GM23338 (cell line): ENCODE measurements around the gene PDE10A.

Experiments
- EZH2 ChIP-seq: fragments of 200-600 bp; sonication (generic); IDR thresholded peaks from one replicate; pipeline ENCODE4 v1.8.0; 2017; ENCODE audit warnings: antibody characterized with exemption, mild to moderate bottlenecking, low read depth; ENCODE audit not compliant: unreplicated experiment
- EZH2phosphoT487 ChIP-seq: fragments of 200-600 bp; sonication (generic); IDR thresholded peaks from one replicate; pipeline ENCODE4 v1.8.1; 2018; ENCODE audit warnings: antibody characterized with exemption; ENCODE audit not compliant: unreplicated experiment
- JUNB ChIP-seq: IDR thresholded peaks from one replicate; pipeline ENCODE4 v1.6.1; 2016; ENCODE audit warnings: antibody characterized with exemption; ENCODE audit not compliant: unreplicated experiment
- POLR2AphosphoS5 ChIP-seq: IDR thresholded peaks from 2 replicates; pipeline ENCODE4 v1.6.1; 2016; ENCODE audit warnings: antibody characterized with exemption, low read depth
- ZNF331 ChIP-seq: fragments of 250-450 bp; sonication (Bioruptor Pico); IDR thresholded peaks from 2 replicates; pipeline ENCODE4 v1.5.0; 2020; ENCODE audit warnings: low read depth, mild to moderate bottlenecking, moderate library complexity
- TF ChIP-seq, protein P1 (sequence below), 2 experiments: fragments of 200-600 bp in 1 of 2; sonication (generic) in 1 of 2; conservative IDR thresholded peaks; 2 replicates each; pipeline versions ENCODE4 v1.5.1 to v1.6.1; 2016 to 2017; ENCODE audit warnings: antibody characterized with exemption in 2 of 2, low read depth in 2 of 2, mild to moderate bottlenecking in 2 of 2, moderate library complexity in 1 of 2
- TF ChIP-seq, protein P2 (sequence below): IDR thresholded peaks from one replicate; pipeline ENCODE4 v1.6.1; 2018; ENCODE audit warnings: antibody characterized with exemption; ENCODE audit not compliant: unreplicated experiment
- TF ChIP-seq, protein P3 (sequence below): IDR thresholded peaks from 2 replicates; pipeline ENCODE4 v1.6.1; 2016; ENCODE audit warnings: antibody characterized with exemption
- TF ChIP-seq, protein P4 (sequence below): fragments of 250-450 bp; sonication (Bioruptor Pico); IDR thresholded peaks from 2 replicates; pipeline ENCODE4 v1.5.0; 2020; ENCODE audit warnings: mild to moderate bottlenecking, moderate library complexity

DNA sequence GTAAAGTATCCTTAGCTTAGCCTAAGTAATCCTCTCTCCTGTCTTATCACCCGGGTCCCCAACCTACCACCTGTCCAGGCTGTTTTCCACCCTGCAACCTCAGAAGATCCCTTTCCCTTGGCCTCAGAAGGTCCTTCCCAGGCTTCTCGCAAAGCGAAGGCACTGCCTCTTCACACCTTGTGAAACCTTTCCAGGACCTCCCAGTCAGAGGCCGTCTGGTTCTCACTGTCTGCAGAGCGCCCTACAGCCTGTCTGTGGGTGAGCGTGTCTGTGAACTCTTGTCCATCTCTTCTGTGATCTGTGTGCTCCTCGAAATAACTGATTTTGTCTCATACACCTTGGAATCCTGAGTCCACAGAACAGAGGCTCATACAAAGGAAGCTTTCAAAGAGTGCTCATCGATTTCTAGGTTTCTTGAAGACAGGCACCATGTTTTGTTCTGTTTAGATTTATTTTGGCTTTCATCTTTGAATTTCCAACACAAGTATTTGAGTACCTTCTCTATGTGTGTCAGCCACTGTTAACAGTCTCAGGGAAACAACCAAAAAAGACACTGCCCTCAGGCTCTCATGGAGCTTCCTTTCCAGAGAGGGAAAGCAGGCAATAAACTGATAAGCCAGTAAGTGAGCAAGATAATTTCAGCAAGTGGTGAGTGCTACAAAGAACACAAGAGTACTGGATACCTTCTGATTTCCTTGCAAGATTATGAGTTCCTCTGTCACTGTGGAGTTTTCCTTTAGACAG is 6.3 kb downstream of the PDE10A start:
- no peak for TF ChIP-seq EZH2
- TF ChIP-seq POLR2AphosphoS5, result no peak
- TF ChIP-seq, protein P1, sequence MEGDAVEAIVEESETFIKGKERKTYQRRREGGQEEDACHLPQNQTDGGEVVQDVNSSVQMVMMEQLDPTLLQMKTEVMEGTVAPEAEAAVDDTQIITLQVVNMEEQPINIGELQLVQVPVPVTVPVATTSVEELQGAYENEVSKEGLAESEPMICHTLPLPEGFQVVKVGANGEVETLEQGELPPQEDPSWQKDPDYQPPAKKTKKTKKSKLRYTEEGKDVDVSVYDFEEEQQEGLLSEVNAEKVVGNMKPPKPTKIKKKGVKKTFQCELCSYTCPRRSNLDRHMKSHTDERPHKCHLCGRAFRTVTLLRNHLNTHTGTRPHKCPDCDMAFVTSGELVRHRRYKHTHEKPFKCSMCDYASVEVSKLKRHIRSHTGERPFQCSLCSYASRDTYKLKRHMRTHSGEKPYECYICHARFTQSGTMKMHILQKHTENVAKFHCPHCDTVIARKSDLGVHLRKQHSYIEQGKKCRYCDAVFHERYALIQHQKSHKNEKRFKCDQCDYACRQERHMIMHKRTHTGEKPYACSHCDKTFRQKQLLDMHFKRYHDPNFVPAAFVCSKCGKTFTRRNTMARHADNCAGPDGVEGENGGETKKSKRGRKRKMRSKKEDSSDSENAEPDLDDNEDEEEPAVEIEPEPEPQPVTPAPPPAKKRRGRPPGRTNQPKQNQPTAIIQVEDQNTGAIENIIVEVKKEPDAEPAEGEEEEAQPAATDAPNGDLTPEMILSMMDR (conservative IDR thresholded peaks at IDR 0.05; ENCODE audit: low read depth in 2 of 2), result no peak
- no peak for TF ChIP-seq EZH2phosphoT487
- TF ChIP-seq, protein P2, sequence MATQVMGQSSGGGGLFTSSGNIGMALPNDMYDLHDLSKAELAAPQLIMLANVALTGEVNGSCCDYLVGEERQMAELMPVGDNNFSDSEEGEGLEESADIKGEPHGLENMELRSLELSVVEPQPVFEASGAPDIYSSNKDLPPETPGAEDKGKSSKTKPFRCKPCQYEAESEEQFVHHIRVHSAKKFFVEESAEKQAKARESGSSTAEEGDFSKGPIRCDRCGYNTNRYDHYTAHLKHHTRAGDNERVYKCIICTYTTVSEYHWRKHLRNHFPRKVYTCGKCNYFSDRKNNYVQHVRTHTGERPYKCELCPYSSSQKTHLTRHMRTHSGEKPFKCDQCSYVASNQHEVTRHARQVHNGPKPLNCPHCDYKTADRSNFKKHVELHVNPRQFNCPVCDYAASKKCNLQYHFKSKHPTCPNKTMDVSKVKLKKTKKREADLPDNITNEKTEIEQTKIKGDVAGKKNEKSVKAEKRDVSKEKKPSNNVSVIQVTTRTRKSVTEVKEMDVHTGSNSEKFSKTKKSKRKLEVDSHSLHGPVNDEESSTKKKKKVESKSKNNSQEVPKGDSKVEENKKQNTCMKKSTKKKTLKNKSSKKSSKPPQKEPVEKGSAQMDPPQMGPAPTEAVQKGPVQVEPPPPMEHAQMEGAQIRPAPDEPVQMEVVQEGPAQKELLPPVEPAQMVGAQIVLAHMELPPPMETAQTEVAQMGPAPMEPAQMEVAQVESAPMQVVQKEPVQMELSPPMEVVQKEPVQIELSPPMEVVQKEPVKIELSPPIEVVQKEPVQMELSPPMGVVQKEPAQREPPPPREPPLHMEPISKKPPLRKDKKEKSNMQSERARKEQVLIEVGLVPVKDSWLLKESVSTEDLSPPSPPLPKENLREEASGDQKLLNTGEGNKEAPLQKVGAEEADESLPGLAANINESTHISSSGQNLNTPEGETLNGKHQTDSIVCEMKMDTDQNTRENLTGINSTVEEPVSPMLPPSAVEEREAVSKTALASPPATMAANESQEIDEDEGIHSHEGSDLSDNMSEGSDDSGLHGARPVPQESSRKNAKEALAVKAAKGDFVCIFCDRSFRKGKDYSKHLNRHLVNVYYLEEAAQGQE, result no peak
- TF ChIP-seq, protein P3, sequence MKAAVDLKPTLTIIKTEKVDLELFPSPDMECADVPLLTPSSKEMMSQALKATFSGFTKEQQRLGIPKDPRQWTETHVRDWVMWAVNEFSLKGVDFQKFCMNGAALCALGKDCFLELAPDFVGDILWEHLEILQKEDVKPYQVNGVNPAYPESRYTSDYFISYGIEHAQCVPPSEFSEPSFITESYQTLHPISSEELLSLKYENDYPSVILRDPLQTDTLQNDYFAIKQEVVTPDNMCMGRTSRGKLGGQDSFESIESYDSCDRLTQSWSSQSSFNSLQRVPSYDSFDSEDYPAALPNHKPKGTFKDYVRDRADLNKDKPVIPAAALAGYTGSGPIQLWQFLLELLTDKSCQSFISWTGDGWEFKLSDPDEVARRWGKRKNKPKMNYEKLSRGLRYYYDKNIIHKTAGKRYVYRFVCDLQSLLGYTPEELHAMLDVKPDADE, result no peak
- no peak for TF ChIP-seq ZNF331 (CRISPR knock-in tag)
- no peak for TF ChIP-seq JUNB
- TF ChIP-seq, protein P4, sequence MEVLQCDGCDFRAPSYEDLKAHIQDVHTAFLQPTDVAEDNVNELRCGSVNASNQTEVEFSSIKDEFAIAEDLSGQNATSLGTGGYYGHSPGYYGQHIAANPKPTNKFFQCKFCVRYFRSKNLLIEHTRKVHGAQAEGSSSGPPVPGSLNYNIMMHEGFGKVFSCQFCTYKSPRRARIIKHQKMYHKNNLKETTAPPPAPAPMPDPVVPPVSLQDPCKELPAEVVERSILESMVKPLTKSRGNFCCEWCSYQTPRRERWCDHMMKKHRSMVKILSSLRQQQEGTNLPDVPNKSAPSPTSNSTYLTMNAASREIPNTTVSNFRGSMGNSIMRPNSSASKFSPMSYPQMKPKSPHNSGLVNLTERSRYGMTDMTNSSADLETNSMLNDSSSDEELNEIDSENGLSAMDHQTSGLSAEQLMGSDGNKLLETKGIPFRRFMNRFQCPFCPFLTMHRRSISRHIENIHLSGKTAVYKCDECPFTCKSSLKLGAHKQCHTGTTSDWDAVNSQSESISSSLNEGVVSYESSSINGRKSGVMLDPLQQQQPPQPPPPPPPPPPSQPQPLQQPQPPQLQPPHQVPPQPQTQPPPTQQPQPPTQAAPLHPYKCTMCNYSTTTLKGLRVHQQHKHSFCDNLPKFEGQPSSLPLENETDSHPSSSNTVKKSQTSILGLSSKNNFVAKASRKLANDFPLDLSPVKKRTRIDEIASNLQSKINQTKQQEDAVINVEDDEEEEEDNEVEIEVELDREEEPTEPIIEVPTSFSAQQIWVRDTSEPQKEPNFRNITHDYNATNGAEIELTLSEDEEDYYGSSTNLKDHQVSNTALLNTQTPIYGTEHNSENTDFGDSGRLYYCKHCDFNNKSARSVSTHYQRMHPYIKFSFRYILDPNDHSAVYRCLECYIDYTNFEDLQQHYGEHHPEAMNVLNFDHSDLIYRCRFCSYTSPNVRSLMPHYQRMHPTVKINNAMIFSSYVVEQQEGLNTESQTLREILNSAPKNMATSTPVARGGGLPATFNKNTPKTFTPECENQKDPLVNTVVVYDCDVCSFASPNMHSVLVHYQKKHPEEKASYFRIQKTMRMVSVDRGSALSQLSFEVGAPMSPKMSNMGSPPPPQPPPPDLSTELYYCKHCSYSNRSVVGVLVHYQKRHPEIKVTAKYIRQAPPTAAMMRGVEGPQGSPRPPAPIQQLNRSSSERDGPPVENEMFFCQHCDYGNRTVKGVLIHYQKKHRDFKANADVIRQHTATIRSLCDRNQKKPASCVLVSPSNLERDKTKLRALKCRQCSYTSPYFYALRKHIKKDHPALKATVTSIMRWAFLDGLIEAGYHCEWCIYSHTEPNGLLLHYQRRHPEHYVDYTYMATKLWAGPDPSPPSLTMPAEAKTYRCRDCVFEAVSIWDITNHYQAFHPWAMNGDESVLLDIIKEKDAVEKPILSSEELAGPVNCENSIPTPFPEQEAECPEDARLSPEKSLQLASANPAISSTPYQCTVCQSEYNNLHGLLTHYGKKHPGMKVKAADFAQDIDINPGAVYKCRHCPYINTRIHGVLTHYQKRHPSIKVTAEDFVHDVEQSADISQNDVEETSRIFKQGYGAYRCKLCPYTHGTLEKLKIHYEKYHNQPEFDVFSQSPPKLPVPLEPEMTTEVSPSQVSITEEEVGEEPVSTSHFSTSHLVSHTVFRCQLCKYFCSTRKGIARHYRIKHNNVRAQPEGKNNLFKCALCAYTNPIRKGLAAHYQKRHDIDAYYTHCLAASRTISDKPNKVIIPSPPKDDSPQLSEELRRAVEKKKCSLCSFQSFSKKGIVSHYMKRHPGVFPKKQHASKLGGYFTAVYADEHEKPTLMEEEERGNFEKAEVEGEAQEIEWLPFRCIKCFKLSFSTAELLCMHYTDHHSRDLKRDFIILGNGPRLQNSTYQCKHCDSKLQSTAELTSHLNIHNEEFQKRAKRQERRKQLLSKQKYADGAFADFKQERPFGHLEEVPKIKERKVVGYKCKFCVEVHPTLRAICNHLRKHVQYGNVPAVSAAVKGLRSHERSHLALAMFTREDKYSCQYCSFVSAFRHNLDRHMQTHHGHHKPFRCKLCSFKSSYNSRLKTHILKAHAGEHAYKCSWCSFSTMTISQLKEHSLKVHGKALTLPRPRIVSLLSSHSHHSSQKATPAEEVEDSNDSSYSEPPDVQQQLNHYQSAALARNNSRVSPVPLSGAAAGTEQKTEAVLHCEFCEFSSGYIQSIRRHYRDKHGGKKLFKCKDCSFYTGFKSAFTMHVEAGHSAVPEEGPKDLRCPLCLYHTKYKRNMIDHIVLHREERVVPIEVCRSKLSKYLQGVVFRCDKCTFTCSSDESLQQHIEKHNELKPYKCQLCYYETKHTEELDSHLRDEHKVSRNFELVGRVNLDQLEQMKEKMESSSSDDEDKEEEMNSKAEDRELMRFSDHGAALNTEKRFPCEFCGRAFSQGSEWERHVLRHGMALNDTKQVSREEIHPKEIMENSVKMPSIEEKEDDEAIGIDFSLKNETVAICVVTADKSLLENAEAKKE (CRISPR knock-in tag), result no peak
